KMS-11 (cell line): ENCODE measurements around the gene FOXD1.

Source experiments
- H2AFZ ChIP-seq: fragments of 200-600 bp; sonication (generic); 2 replicates; pipeline ENCODE4 v1.6.1; 2016; ENCODE audit warnings: antibody characterized with exemption, mixed run types, low read depth
- H3K27ac ChIP-seq: fragments of 200-600 bp; sonication (generic); 2 replicates; pipeline ENCODE4 v1.6.1; 2016; ENCODE audit warnings: mild to moderate bottlenecking, mixed run types
- H3K27me3 ChIP-seq: fragments of 200-600 bp; sonication (generic); 2 replicates; pipeline ENCODE4 v1.6.1; 2017; ENCODE audit warnings: mild to moderate bottlenecking, low read depth, mixed run types, moderate library complexity; ENCODE audit not compliant: insufficient read depth
- H3K36me3 ChIP-seq: fragments of 200-600 bp; sonication (generic); 2 replicates; pipeline ENCODE4 v1.6.1; 2017; ENCODE audit warnings: mild to moderate bottlenecking, mixed run types; ENCODE audit not compliant: insufficient read depth
- H3K4me1 ChIP-seq: fragments of 200-600 bp; sonication (generic); 2 replicates; pipeline ENCODE4 v1.6.1; 2016; ENCODE audit warnings: mild to moderate bottlenecking, low read depth, mixed run types; ENCODE audit not compliant: poor library complexity, severe bottlenecking
- H3K4me2 ChIP-seq: fragments of 200-600 bp; sonication (generic); 2 replicates; pipeline ENCODE4 v1.7.0; 2016; ENCODE audit warnings: mild to moderate bottlenecking, mixed run types
- H3K4me3 ChIP-seq: fragments of 200-600 bp; sonication (generic); IDR thresholded peaks from 2 replicates; pipeline ENCODE4 v1.6.1; 2017; ENCODE audit warnings: low read depth, low read length, mixed read lengths; ENCODE audit not compliant: insufficient read depth
- H3K79me2 ChIP-seq: fragments of 200-600 bp; sonication (generic); 2 replicates; pipeline ENCODE4 v1.6.1; 2016; ENCODE audit warnings: low read depth, mixed run types; ENCODE audit not compliant: insufficient read depth
- H3K9ac ChIP-seq: fragments of 200-600 bp; sonication (generic); 2 replicates; pipeline ENCODE4 v1.6.1; 2016; ENCODE audit warnings: mild to moderate bottlenecking, mixed run types
- H4K20me1 ChIP-seq: fragments of 200-600 bp; sonication (generic); 2 replicates; pipeline ENCODE4 v1.6.1; 2016; ENCODE audit warnings: mild to moderate bottlenecking, mixed run types; ENCODE audit not compliant: insufficient read depth
- TF ChIP-seq, protein P1 (sequence below): fragments of 200-600 bp; sonication (generic); conservative IDR thresholded peaks from 2 replicates; pipeline ENCODE4 v1.6.1; 2017; ENCODE audit warnings: low read depth, mild to moderate bottlenecking, antibody characterized with exemption, low read length, moderate library complexity, mixed read lengths

FOXD1 gene

DNA sequence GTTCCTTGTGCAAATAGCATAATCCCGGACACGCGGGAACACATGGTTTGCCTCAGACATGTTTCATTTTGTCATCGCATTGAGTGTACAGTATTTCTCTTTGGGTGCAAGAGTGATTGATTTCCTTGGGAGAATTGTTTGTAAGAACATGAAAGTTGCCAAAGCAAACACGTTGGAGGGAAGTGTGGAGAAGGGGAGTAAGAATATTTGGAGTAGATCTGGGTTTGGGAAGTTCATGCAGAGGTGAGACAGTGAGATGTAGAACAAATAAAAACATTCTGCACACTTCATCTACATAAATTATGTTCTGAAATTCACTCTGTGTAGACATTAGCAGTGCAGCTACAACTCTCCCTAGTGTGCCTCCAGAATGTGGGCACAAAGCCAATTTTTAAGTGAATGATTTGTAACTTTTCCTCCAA lies 24.0 kb downstream of the FOXD1 start:
- no peaks in the 10 kb centered on the region for H3K4me1 ChIP-seq

DNA sequence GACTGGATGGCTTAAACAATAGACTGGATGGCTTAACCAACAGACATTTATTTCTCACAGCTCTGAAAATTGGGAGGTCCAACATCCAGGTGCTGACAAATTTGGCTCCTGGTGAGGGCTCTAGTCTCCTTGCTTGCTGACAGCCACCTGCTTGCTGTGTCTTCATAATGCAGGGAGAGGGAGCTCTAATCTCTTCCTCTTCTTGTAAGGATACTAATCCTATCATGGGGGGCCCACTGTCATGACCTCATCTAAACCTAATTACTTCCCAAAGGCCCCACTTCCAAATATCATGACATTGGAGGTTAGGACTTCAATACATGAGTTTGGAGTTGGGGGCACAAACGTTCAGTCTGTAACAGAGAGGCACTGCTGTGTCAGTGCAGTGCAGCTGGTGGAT lies 26.4 kb downstream of the FOXD1 start:
- Histone ChIP-seq H2AFZ (no peak overlapping the region), H4K20me1 (no peaks in the 10 kb centered on the region), H3K27ac (no peak overlapping the region), H3K27me3 (no peaks in the 10 kb centered on the region), H3K9ac (no peak overlapping the region), H3K4me2 (no peak overlapping the region), H3K4me3 (no peak overlapping the region), H3K4me1 (no peaks in the 10 kb centered on the region), H3K79me2 (no peaks in the 10 kb centered on the region), H3K36me3 (no peaks in the 10 kb centered on the region)
- TF ChIP-seq, protein P1, sequence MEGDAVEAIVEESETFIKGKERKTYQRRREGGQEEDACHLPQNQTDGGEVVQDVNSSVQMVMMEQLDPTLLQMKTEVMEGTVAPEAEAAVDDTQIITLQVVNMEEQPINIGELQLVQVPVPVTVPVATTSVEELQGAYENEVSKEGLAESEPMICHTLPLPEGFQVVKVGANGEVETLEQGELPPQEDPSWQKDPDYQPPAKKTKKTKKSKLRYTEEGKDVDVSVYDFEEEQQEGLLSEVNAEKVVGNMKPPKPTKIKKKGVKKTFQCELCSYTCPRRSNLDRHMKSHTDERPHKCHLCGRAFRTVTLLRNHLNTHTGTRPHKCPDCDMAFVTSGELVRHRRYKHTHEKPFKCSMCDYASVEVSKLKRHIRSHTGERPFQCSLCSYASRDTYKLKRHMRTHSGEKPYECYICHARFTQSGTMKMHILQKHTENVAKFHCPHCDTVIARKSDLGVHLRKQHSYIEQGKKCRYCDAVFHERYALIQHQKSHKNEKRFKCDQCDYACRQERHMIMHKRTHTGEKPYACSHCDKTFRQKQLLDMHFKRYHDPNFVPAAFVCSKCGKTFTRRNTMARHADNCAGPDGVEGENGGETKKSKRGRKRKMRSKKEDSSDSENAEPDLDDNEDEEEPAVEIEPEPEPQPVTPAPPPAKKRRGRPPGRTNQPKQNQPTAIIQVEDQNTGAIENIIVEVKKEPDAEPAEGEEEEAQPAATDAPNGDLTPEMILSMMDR: no peak

More for the DNA sequence above, 24.0 kb downstream of the FOXD1 start:
- Histone ChIP-seq H3K27ac (no peak overlapping the region), H3K36me3 (no peaks in the 10 kb centered on the region), H2AFZ (no peak overlapping the region), H3K4me2 (no peak overlapping the region), H3K27me3 (no peaks in the 10 kb centered on the region), H3K79me2 (no peaks in the 10 kb centered on the region), H3K9ac (no peak overlapping the region), H4K20me1 (no peaks in the 10 kb centered on the region), H3K4me3 (no peak overlapping the region)
- TF ChIP-seq, protein P1: no peak

DNA sequence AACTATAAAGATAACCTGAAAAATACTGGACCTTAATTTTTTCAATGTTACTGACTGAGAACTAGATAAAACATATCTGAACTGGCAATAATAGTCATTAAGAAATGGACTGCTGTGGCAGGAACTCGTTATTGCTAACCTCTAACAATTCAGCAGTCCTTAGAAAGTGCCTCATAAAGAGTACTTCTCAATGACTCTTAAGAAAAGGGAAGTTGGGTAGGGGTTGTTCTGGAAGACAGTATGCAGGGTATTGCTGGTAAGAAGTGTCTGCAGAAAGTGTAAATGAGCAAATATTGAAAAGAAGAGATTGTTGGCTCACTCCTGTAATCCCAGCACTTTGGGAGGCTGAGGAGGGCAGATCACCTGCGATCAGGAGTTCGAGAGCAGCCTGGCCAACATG lies 27.9 kb downstream of the FOXD1 start:
- no peaks in the 10 kb centered on the region for H4K20me1 ChIP-seq
- H3K4me3 ChIP-seq: no peak overlapping the region
- TF ChIP-seq, protein P1: no peak
- H3K9ac ChIP-seq: no peak overlapping the region
- no peak overlapping the region for H3K27ac ChIP-seq
- H3K4me2 ChIP-seq: no peak overlapping the region
- no peaks in the 10 kb centered on the region for H3K79me2 ChIP-seq
- H3K4me1 ChIP-seq: no peaks in the 10 kb centered on the region
- H3K36me3 ChIP-seq: no peaks in the 10 kb centered on the region
- no peaks in the 10 kb centered on the region for H3K27me3 ChIP-seq
- H2AFZ ChIP-seq: no peak overlapping the region

DNA sequence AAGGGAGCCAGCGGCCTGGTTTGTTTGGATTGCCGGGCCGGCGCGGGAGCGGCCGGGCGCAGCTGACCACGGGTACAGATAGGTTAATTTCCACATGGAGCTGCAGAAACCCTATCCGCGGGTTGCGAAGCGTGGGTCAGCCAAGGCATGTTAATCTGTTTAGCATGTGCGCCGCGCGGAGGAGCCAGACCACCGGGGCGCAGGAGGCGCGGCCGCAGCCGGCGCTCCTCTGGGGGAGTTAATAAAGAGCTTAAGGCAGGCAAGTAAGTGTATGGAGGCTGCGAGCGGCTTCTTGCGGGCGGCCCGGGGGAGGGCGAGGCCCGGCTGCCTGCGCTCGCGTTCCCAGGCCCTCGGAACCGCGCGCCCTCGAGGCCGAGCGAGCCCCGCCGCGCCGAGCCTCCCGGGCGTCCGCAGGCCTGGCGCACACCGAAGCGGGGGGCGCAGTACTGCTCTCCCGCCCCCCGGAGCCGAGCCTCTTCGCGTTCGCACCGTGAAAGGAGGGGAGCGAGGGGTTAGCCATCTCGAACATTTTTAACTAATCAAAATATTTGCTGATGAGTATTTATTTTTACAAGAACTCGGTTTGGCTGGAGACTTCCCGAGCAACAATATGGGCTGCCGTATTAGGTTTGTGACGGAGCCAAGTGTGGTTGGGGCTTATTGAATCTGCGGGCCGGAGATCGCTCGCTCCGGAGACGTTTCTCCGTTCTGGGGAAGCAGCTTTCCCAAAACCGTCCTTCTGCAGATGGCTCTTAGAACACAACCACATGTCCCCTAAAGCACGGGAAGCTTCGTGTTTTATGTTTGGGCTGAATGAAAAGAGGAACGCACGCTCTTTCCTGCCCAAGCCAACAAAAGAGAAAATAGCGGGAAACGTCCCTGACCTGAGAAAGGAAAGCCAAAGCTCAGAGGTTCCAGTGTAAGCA lies 28.8 kb downstream of the FOXD1 start:
- Histone ChIP-seq H3K27me3 (no peaks in the 10 kb centered on the region), H3K36me3 (no peaks in the 10 kb centered on the region), H2AFZ (no peak overlapping the region), H3K79me2 (no peaks in the 10 kb centered on the region), H3K9ac (no peak overlapping the region), H3K4me2 (no peak overlapping the region), H3K27ac (no peak overlapping the region), H3K4me1 (no peaks in the 10 kb centered on the region), H4K20me1 (no peaks in the 10 kb centered on the region), H3K4me3 (no peak overlapping the region)
- TF ChIP-seq, protein P1: no peak
